Stimulated activated CD8-positive, alpha-beta memory T cell treated with anti-CD3 and anti-CD28 coated beads, Interleukin-2, amount 100 ng/mL, for 48 hours (primary cell): ENCODE results near the gene EGFL8.

ENCODE experiments used
- DNase-seq, 2 donors: peaks; one replicate each; pipeline ENCODE4 v3.0.0-alpha.2; 2020; ENCODE audit warnings: low read depth in 2 of 2

Gene EGFL8

DNA sequence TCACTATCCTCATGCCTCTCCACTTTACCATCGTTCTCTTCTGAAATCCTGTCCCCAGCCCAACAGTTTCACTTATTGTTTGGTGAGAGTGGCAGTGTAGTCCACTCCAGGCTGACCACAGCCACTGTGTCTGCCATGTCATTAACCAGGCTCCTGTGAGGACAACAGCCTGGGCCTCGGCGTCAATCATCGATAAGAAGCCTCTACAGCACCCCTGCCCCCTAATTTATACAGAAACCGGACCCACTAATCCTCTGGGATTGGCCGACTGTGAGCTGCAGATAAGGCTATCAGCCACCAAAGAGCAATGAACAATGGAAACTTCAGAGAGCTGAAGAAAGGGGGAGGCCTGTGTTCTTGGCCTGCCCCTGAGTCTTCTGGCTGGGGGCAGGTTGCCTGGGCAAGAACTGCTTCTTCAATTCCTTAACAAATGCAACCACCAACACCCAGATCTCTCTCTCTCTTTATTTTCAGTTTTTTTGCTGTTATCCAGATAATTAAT is 3.4 kb downstream of the EGFL8 start:
- no peak for DNase-seq

GRCh38 chr6:32168350-32168749 is 4.0 kb downstream of the EGFL8 start:
- no peak for DNase-seq

DNA sequence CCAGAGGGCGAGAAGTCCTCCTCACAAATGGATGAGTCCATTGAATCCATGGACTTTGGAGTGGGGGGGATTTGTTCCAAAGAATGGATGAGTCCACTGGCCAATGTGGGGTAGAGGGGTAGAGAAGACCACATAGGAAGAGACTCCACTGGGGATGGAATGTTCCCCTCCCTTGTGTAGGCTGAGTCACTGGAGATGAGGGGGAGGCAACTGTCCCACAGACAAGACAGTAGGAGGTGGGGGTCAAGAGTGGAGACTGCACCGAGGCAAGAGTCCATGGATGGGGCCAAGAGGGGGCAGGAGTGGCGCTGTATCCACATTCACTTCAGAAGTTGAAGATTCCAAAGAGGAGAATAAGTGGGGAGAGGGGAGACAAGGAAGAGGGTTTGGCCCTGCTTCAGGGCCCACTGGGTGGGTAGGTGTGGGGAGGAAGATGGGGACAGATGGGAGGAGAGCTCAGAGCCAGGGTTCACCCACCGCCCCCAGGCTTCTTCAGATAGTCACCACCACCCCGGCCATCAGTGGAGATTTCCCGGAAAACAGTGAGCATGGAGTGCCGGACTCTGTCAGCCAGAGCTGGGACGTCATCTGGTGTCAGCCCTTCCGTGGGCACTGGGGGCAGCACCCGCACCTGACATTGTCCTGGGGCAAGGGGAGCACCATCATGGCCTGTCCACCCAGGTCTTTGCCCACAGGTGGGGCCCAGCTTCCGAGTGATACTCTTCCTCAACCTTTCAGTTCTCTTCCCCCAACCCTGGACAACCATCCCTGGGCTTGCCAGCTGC is 4.6 kb downstream of the EGFL8 start:
- no peak for DNase-seq

- DNase-seq = no peak
Measured at GRCh38 chr6:32170294-32170693, 5.9 kb downstream of the EGFL8 start.

GRCh38 chr6:32171234-32171633 is 6.8 kb downstream of the EGFL8 start:
- DNase-seq = no peak

DNA sequence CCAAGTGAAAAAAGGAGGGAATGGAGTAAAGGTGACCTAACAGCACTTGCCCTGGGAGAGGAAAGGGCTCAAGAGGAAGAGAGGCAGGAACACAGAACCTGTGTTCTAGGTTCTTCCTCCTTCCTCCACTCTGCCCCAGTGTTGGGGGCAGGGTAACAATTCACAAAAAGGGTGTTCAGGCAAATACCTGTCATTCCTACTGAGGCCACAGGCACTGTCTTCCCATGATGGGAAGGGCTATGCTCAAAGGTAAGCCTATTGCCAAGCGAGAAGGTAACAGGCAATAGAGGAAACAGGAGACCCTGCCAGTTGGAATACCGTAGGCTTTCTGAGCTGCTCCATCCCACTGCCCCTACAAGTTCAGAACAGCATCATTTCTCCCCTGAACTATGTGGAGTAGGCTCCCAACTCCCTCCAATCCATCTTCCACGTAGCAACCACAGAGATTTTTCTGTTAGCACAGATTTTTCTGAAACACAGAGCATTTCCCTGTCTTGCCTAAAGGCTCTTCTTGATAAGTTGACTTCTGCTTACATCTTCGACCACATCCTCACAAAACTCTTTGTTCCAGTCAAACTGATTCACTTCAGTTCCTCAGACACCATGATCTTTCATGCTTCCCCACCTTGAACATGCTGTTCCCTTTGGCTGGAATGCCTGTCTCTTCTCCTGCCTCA is 8.8 kb downstream of the EGFL8 start:
- no peak for DNase-seq

DNA sequence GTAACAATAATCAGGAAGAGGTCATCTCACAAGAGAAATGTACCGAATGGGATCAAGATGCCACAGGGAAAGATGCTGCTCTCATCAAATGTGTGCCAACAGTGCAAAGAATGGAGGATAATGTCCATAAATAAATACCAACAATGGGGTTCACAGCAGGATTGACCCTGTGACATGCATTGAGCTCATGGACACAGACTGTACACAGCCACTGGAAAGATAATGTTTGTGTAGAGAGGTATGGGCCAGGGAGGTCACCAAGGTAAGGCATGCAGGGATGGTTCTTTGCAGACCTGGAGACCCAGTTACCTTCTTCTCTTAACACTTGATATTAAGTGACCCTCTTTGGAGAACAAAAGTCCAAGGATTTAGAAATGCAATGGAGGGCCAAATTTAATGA is 10.0 kb downstream of the EGFL8 start:
- no peak for DNase-seq

DNA sequence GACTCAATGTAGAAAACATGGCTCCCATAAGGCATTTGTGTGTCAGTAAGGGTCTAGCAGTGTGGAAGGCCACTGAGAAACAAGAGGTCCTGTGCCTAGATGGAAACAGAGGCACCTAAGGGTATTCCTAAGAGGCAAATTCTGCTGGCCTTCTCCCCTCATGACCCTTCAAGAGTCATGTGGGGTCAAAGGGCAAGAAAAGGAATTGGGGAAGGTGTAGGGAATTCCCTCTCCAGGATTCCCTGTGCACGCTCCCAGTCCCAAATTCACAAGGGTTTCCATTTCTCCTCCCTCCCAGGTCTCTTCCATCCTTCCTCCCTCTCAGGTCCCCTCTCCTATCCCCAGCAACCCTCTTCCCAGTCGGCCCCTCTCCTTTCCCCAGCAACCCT is 10.9 kb downstream of the EGFL8 start:
- DNase-seq = no peak

- DNase-seq = peak; percentile 91 to 97
Measured at GRCh38 chr6:32175711-32176475, 11.5 kb downstream of the EGFL8 start, which contains the start of gene AGPAT1. AGPAT1 (minus strand) TSS chr6:32176084; CDS start chr6:32171496, 4,588 bp downstream.

DNA sequence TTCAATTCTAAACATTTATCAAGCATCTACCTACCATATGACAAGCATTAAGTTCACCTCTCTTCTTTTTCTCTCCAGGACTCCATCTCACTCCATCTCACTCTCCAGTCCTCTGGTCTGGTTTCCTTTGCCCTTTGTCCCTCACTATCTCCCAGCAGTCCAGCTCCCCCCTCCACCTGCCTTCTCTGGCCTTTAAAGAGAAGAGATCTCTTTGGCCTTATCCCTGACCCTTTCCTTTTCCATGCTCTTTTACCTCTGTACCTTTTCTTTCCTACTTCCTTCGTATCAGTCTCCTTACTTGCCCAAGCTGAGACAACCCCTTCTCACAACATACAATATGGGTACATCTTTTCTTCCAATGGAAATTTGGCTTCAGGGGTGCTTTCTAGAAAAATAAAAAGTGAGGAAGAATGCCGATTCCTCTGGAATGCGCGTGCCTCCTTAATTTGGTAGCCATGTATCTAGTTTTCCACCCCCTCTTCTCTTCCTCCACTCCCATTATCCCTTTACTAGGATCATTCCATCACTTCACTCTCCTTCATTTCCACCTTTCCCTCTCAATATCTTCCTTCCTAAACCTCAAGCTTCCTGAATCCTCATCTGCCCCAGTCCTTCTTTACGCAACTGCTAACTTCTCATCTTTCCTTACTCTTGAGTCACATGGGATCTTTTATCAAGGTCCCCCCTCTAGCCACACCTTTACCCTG is 12.2 kb downstream of the EGFL8 start:
- no peak for DNase-seq

- no peak for DNase-seq
Measured at GRCh38 chr6:32177183-32177787, 12.9 kb downstream of the EGFL8 start.

- DNase-seq = peak; percentile 75 to 84
Measured at GRCh38 chr6:32177788-32178546, 13.6 kb downstream of the EGFL8 start, which contains the start of gene RNF5. RNF5 (plus strand) TSS chr6:32178405; CDS start chr6:32178512, 107 bp downstream.

- DNase-seq = no peak
Measured at GRCh38 chr6:32178547-32179440, 14.4 kb downstream of the EGFL8 start.

- DNase-seq = no peak
Measured at GRCh38 chr6:32179766-32180405, 15.5 kb downstream of the EGFL8 start.

DNA sequence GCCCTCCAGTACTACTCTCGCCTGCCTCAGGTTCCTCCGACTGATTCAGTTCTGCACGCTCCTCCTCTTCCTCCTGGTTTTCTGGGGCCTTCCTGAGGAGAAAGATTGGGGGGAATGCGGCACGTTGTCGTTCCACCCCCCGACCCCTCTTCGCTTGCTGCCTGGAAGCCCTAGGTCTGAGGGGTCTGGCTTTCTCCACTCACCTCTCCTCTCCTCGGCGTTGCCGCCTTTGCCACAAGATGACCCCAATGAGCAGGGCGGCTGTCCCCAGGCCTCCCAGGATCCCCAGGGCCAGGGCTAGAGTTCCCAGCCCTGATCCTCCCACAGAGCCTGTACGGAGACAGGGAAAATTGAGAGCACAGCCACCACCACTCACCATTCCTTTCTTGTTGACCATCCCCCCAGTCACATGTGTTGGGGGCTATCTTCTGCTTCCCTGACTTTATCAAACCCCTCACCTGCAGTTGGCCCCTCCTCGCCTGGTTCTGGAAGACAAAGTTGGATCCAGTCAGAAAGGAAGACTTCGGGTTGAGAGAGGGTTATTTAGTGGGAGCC is 16.8 kb downstream of the EGFL8 start:
- DNase-seq = no peak

- DNase-seq = no peak
Measured at GRCh38 chr6:32181915-32182529, 17.6 kb downstream of the EGFL8 start.

DNA sequence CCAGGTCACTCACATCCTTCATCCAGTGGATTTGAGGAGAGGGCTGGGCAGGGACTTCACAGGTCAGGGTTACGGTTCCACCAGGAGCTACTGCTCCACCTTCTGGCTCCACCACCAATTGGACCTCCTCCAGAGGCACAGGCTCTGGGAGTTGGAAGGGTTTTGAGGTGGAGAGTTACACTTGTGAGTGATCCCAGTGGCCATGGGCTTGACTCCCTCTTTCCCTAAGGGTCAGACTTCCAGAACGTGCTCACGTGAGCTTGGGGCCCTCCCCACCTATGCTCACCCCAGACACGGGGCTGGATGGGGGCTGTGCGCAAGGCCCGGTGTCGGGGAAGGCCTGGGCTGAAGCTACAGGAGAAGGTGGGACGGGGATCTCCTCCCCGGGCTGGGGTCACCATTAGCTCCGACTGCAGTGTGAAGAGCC is 18.2 kb downstream of the EGFL8 start:
- DNase-seq = no peak

GRCh38 chr6:32183030-32183429 is 18.6 kb downstream of the EGFL8 start:
- no peak for DNase-seq
